Ovary (tissue), 9 donors: ENCODE results near the gene AIFM3. TPM values are rescaled to one million over a fixed set of nuclear protein-coding genes. Genes with fewer than 3 reads are reported as not detected.

Experiments
- DNase-seq, 5 donors: peaks; one replicate each; pipeline ENCODE4 v3.0.0-alpha.2; 2019 to 2020
- H3K27ac ChIP-seq, 2 donors: fragments of 200-600 bp; one replicate each; pipeline versions ENCODE4 v1.5.1 to v1.8.0; 2019 to 2022
- H3K27me3 ChIP-seq: fragments of 200-600 bp; one replicate; pipeline ENCODE4 v1.8.0; 2022
- H3K36me3 ChIP-seq: fragments of 200-600 bp; sonication (generic); one replicate; pipeline ENCODE4 v1.5.1; 2019
- H3K4me1 ChIP-seq: one replicate; pipeline ENCODE4 v1.8.1; 2013; ENCODE audit warnings: mild to moderate bottlenecking, moderate library complexity; ENCODE audit not compliant: insufficient read depth
- H3K4me3 ChIP-seq: fragments of 200-600 bp; sonication (generic); one replicate; pipeline ENCODE4 v1.5.1; 2017
- H3K9me3 ChIP-seq, 2 donors: fragments of 200-600 bp in 1 of 2; sonication (generic) in 1 of 2; one replicate each; pipeline versions ENCODE4 v1.5.1 to v1.8.1; 2013 to 2019; ENCODE audit warnings: mild to moderate bottlenecking in 1 of 2, moderate library complexity in 1 of 2
- EP300 ChIP-seq: sonication (generic); formaldehyde crosslinking; IDR thresholded peaks from one replicate; pipeline ENCODE4 v1.6.1; 2017; ENCODE audit warnings: antibody characterized with exemption
- POLR2A ChIP-seq: fragments of 450-650 bp; IDR thresholded peaks from one replicate; pipeline ENCODE4 v1.6.1; 2017; ENCODE audit warnings: antibody characterized with exemption, mild to moderate bottlenecking, moderate library complexity
- WGBS, 3 donors: extraction: QIAGEN DNeasy Blood & Tissue Kit in 1 of 3; methylation state at CpG; one replicate each; pipeline versions ENCODE4 v1.1.5 to v1.1.7; 2013 to 2017; 5-methylcytosine and 5-hydroxymethylcytosine counted together
- intact Hi-C, 4 donors: fragments of 100-400 bp; cut with DNase I; formaldehyde crosslinking; loops; one replicate each; pipeline versions ENCODE4 v1.11.0 to v1.15.1; 2022 to 2023
- polyA plus RNA-seq, 2 donors: library from polyadenylated mRNA; stranded (reverse); fragments of 200-250 nt in 1 of 2; fragments of 350-450 nt in 1 of 2; fragmentation: Illumina TruSeq in 1 of 2; extraction: RNeasy Lipid Tissue Mini Kit (QIAGEN cat#74804) in 1 of 2; gene quantifications; one replicate each; pipeline ENCODE4 v1.2.3, GENCODE V29; 2013 to 2014
- total RNA-seq, 7 donors: library from RNA; depleted of rRNA in 2 of 7; stranded (reverse); fragments of >200 nt in 2 of 7; fragmentation: NEBNext Ultra II Directional in 3 of 7; extraction: Animal tissue kit (Norgen Biotek cat#: 25700) in 3 of 7; gene quantifications; one replicate each; pipeline versions ENCODE4 v1.1.0 to v1.2.4, GENCODE V29; 2016 to 2023
- TF ChIP-seq, protein P1 (sequence below), 3 donors: fragments of 450-650 bp in 2 of 3; fragments of 200-600 bp in 1 of 3; IDR thresholded peaks; one replicate each; pipeline versions ENCODE4 v1.5.1 to v1.8.0; 2016 to 2022; ENCODE audit warnings: antibody characterized with exemption in 3 of 3, mild to moderate bottlenecking in 1 of 3
- donor health status: DM: no; HTN: no; CAD: no; lungs with moderate emphysema.
- donor health status: DM: no; HTN: no; CAD: no.
- donor health status: Bipolar disorder and iron deficiency.
- donor health status: DM: yes; HTN: yes; CAD: no.
- donor health status: DM: no; HTN: no; CAD: no.
- donor health status: DM: yes; HTN: yes; CAD: no.

AIFM3 gene
- total and polyA plus RNA-seq, 9 donors, result 0.43 to 2.7 (median 1.1) TPM; not detected in 1

DNA sequence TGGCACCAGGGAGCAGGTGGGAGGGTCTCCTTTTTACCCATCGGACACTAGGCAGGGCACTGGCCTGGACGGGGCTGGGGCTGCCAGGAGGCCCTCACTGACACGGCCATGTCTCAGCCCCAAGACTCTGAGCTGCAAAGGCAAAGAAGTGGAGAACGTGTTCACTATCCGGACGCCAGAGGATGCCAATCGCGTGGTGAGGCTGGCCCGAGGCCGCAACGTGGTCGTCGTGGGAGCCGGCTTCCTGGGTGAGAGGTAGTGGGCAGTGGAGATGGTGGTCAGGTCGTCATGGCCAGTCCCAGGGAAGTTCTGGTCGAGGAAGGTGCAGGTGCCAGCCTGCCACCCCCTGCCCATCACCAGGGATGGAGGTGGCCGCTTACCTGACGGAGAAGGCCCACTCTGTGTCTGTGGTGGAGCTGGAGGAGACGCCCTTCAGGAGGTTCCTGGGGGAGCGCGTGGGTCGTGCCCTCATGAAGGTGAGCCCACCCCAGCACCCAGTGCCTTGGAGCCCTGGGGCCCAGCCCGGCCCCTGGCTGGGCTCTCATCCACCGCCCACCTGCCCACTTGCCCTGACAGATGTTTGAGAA is 9.3 kb downstream of the AIFM3 start:
- intact Hi-C loops, result no loop called here

DNA sequence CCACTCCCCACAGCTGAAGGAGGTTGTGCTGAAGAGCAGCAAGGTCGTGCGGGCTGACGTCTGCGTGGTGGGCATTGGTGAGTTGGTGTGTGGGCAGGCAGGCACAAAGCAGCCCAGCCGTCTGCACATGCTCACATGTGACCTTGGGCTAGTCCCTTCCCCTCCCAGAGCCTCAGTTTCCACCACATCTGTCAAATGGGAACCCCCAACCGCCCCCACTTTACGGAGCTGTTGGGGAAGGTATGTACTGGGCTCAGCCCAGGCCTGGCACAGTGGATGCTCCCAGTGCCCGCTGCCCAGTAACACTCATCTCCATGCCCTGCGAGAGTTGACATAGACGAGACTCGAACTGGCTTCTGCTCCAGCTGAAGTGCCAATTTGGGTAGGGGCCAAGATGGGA is 10.0 kb downstream of the AIFM3 start:
- intact Hi-C loops, result no loop called here
- no peak for DNase-seq
- Histone ChIP-seq H3K4me1 (peaks cover 10% of the 10 kb centered on the region), H3K4me3 (no peak overlapping the region), H3K9me3 (no peaks in the 10 kb centered on the region), H3K36me3 (no peaks in the 10 kb centered on the region), H3K27me3 (no peaks in the 10 kb centered on the region), H3K27ac (no peak overlapping the region)
- WGBS, 3 donors, result 66 to 75% (median 70%) methylated on average over 11 of the region's 11 CpGs
- TF ChIP-seq, protein P1, sequence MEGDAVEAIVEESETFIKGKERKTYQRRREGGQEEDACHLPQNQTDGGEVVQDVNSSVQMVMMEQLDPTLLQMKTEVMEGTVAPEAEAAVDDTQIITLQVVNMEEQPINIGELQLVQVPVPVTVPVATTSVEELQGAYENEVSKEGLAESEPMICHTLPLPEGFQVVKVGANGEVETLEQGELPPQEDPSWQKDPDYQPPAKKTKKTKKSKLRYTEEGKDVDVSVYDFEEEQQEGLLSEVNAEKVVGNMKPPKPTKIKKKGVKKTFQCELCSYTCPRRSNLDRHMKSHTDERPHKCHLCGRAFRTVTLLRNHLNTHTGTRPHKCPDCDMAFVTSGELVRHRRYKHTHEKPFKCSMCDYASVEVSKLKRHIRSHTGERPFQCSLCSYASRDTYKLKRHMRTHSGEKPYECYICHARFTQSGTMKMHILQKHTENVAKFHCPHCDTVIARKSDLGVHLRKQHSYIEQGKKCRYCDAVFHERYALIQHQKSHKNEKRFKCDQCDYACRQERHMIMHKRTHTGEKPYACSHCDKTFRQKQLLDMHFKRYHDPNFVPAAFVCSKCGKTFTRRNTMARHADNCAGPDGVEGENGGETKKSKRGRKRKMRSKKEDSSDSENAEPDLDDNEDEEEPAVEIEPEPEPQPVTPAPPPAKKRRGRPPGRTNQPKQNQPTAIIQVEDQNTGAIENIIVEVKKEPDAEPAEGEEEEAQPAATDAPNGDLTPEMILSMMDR (IDR thresholded peaks at IDR 0.05), result no peak
- TF ChIP-seq POLR2A, result no peak
- TF ChIP-seq EP300, result no peak

More for the DNA sequence above, 9.3 kb downstream of the AIFM3 start:
- Histone ChIP-seq H3K27ac (no peak overlapping the region), H3K27me3 (no peaks in the 10 kb centered on the region), H3K9me3 (no peaks in the 10 kb centered on the region), H3K4me1 (peaks cover 10% of the 10 kb centered on the region), H3K4me3 (no peak overlapping the region), H3K36me3 (no peaks in the 10 kb centered on the region)
- DNase-seq, result no peak
- WGBS, 3 donors, result 76 to 80% (median 77%) methylated on average over 24 of the region's 24 CpGs
- TF ChIP-seq, protein P1 (IDR thresholded peaks at IDR 0.05), result no peak
- no peak for TF ChIP-seq POLR2A

DNA sequence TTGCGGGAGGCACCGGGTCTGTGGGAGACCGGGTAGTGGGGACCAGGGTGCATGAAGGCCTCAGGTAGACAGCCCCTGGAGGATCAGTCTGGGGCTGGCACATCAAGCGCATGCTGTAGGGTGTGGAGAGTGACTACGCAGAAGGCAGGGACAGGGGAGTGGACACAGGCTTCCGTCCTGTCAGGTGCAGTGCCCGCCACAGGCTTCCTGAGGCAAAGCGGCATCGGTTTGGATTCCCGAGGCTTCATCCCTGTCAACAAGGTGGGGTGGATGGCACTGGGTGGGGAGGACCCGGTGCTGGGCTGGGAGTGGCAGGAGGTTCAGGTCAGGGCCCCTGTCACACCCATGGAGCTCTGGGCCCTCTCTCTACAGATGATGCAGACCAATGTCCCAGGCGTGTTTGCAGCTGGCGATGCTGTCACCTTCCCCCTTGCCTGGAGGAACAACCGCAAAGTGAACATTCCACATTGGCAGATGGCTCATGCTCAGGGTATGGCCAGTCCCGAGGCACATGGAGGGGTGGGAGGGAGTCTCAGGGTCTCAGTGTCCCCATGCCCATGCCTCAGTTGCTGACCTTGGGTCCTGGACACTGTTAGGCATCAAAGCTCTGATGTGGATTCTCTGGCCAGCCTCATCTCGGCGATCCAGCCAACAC is 10.6 kb downstream of the AIFM3 start:
- 84 to 89% (median 84%) methylated on average over 17 of the region's 17 CpGs for WGBS, 3 donors
- H3K9me3 ChIP-seq, result no peaks in the 10 kb centered on the region
- no peak overlapping the region for H3K27ac ChIP-seq
- no peaks in the 10 kb centered on the region for H3K36me3 ChIP-seq
- no peaks in the 10 kb centered on the region for H3K27me3 ChIP-seq
- no peak for TF ChIP-seq EP300
- TF ChIP-seq, protein P1 (IDR thresholded peaks at IDR 0.05), result no peak
- no peak for DNase-seq
- H3K4me1 ChIP-seq, result peaks cover 10% of the 10 kb centered on the region
- H3K4me3 ChIP-seq, result no peak overlapping the region
- intact Hi-C loops, result no loop called here

DNA sequence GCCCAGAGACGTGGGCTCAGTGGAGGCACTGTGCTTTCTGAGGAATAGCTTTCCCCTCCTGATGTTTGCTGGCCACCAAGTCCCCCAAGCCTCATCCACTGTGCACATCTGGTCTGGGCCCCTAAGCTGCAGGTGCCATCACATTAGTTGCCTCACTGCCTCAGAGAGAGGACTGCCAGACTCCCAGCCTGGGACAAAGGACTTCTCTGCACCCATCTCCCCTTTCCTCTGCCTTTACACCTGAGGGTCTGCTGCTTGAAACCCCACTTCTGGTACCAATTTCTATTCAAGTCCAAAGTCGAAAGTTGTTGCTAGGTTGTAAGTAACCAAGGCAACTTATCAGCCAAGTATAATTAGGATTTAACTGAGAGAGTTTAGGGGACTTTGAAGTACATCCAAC is 11.4 kb downstream of the AIFM3 start:
- Histone ChIP-seq H3K9me3 (no peaks in the 10 kb centered on the region), H3K27ac (no peak overlapping the region), H3K4me3 (no peak overlapping the region), H3K4me1 (peaks cover 15% of the 10 kb centered on the region), H3K36me3 (no peaks in the 10 kb centered on the region), H3K27me3 (no peaks in the 10 kb centered on the region)
- intact Hi-C loops, result no loop called here
- 78 to 84% (median 80%) methylated on average over 2 of the region's 2 CpGs for WGBS, 3 donors
- TF ChIP-seq EP300 (no peak), POLR2A (no peak)
- TF ChIP-seq, protein P1 (IDR thresholded peaks at IDR 0.05), result no peak
- no peak for DNase-seq
